ENCODE measurements around the gene MYLK. TPM values are rescaled to one million over a fixed set of nuclear protein-coding genes. Genes with fewer than 3 reads are reported as not detected.
A peak's percentile ranks its signal among the peaks of the same experiment; 100 is the strongest.
"Not testable (repeated sequence)": the region's sequence is repeated elsewhere in the genome, so short reads cannot be mapped to it uniquely, and the experiment has no call there.

The MYLK gene
- 112 and 722 TPM in 2 replicates for total RNA-seq

GRCh38 chr3:123884203-123884831 lies at the start of gene MYLK:
Gene MYLK, minus strand, starts transcription at chr3:123884332. Its CDS starts 90,491 bp downstream, at chr3:123793841.
- DNase-seq (ENCODE audit: low read depth) = peak; percentile 87

- DNase-seq (ENCODE audit: low read depth) = no peak
Observed at GRCh38 chr3:123930445-123930844, 46.3 kb upstream of the MYLK start.

- no peak for DNase-seq (ENCODE audit: low read depth)
Observed at GRCh38 chr3:123929325-123929724, 45.2 kb upstream of the MYLK start.

GRCh38 chr3:123926396-123926795 lies 42.3 kb upstream of the MYLK start:
- no peak for DNase-seq (ENCODE audit: low read depth)

GRCh38 chr3:123920868-123921267 lies 36.7 kb upstream of the MYLK start:
- DNase-seq (ENCODE audit: low read depth) = no peak

- no peak for DNase-seq (ENCODE audit: low read depth)
Observed at GRCh38 chr3:123920383-123920782, 36.3 kb upstream of the MYLK start.

GRCh38 chr3:123919353-123919752 lies 35.2 kb upstream of the MYLK start:
- peak; percentile 27 for DNase-seq (ENCODE audit: low read depth)

- no peak for DNase-seq (ENCODE audit: low read depth)
Observed at GRCh38 chr3:123914829-123915228, 30.7 kb upstream of the MYLK start.

- DNase-seq (ENCODE audit: low read depth) = no peak
Observed at GRCh38 chr3:123909785-123910184, 25.7 kb upstream of the MYLK start.

- DNase-seq (ENCODE audit: low read depth) = no peak
Observed at GRCh38 chr3:123907720-123908119, 23.6 kb upstream of the MYLK start.

GRCh38 chr3:123899300-123899865 lies 15.3 kb upstream of the MYLK start:
- no peak for DNase-seq (ENCODE audit: low read depth)

- DNase-seq (ENCODE audit: low read depth) = no peak
Observed at GRCh38 chr3:123893012-123893411, 8.9 kb upstream of the MYLK start.

- no peak for DNase-seq (ENCODE audit: low read depth)
Observed at GRCh38 chr3:123892195-123892594, 8.1 kb upstream of the MYLK start.

GRCh38 chr3:123890991-123891390 lies 6.9 kb upstream of the MYLK start:
- DNase-seq (ENCODE audit: low read depth) = not testable (repeated sequence)

GRCh38 chr3:123890162-123890561 lies 6.0 kb upstream of the MYLK start:
- not testable (repeated sequence) for DNase-seq (ENCODE audit: low read depth)

GRCh38 chr3:123884993-123885392 lies 861 bp upstream of the MYLK start:
- DNase-seq (ENCODE audit: low read depth) = no peak

GRCh38 chr3:123883701-123884202 lies 380 bp downstream of the MYLK start:
- DNase-seq (ENCODE audit: low read depth) = no peak

GRCh38 chr3:123883111-123883510 lies 1.0 kb downstream of the MYLK start:
- DNase-seq (ENCODE audit: low read depth) = no peak

- DNase-seq (ENCODE audit: low read depth) = no peak
Observed at GRCh38 chr3:123881771-123882170, 2.4 kb downstream of the MYLK start.

GRCh38 chr3:123880998-123881561 lies 3.1 kb downstream of the MYLK start:
- DNase-seq (ENCODE audit: low read depth) = peak; percentile 41

GRCh38 chr3:123878807-123879206 lies 5.3 kb downstream of the MYLK start:
- no peak for DNase-seq (ENCODE audit: low read depth)

GRCh38 chr3:123877965-123878364 lies 6.2 kb downstream of the MYLK start:
- no peak for DNase-seq (ENCODE audit: low read depth)

GRCh38 chr3:123877466-123877865 lies 6.7 kb downstream of the MYLK start:
- no peak for DNase-seq (ENCODE audit: low read depth)
